Purkinje cell (primary cell): ENCODE measurements around the gene ARL6. TPM values are rescaled to one million over a fixed set of nuclear protein-coding genes. Genes with fewer than 3 reads are reported as not detected.

Experiments
- polyA plus RNA-seq: library from polyadenylated mRNA; unstranded; fragments of >200 nt; fragmentation: Nextera tagmentation; gene quantifications from 2 replicates; pipeline ENCODE4 v1.2.1, GENCODE V29; 2014

The ARL6 gene
- polyA plus RNA-seq: 23.3 and 29.9 TPM in 2 replicates

GRCh38 chr3:97764407-97765238 is at the start of gene ARL6:
ARL6 (plus strand) TSS chr3:97764758; CDS start chr3:97768108, 3,350 bp downstream.

GRCh38 chr3:97821774-97822358 is 57.3 kb downstream of the ARL6 start, which contains the start of gene CRYBG3:
CRYBG3 (plus strand) TSS chr3:97822011; CDS start chr3:97822207, 196 bp downstream.

Other genes with a start within 250 kb of the ARL6 start
- 0.19 and 2.9 TPM in 2 replicates for gene CRYBG3, start 57.3 kb downstream of the ARL6 start, polyA plus RNA-seq
- 22.9 and 46.7 TPM in 2 replicates for gene RIOX2, start 207.7 kb downstream of the ARL6 start, polyA plus RNA-seq